ENCODE data around the gene SLC17A7. TPM values are rescaled to one million over a fixed set of nuclear protein-coding genes. Genes with fewer than 3 reads are reported as not detected.

SLC17A7 gene
- total and polyA plus RNA-seq, 9 of the 15 experiments (the other 6 are each of a cell fraction or from before 2014, with no cell fraction given), result 1.1 to 15.7 (median 2.4) TPM

DNA sequence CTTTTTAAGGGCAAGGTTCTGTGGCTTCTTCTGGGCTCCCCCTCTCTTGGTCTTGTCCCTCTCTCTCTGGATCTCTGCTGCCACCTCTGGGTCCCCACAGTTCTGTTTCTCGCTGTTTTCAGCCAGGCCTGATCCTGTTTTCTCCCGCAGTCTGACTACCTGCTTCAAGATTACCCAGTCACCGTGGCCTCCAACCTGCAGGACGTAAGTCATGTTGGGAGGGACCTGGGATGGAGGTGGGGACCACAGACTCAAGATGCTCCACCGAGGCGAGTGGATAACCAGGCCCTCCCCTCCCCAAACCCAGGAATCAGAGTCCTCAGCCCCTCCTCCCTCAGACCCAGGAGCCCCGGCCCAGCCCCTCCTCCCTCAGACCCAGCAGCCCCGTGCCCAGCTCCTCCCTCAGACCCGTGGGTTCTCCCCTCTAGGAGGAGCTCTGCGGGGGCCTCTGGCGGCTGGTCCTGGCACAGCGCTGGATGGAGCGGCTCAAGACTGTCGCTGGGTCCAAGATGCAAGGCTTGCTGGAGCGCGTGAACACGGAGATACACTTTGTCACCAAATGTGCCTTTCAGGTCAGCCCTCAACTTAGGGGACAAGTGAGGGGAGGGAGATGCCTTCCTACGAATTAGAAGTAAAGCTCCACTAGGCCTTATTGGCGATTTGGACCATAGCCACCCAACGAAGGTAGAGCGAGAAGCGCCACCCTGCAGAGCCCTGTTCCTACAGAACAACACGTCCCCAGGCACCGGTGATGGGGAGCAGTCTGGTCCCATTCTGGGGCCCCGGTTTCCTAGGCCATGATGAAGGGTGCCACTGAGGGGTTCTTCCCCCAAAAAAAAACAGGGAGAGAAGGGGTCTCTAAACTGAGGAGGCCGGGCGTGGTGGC is 34.9 kb upstream of the SLC17A7 start:
- Histone ChIP-seq H3K79me2 (ENCODE audit: control insufficient read depth, insufficient read depth, low read length) (no peaks in the 10 kb centered on the region), H3K27ac (ENCODE audit: extremely low read depth, low read depth, low read length) (no peak overlapping the region), H4K20me1 (replicated peaks; ENCODE audit: control insufficient read depth, insufficient read depth, low read length) (no peaks in the 10 kb centered on the region), H3K4me3 (no peak overlapping the region), H3K9me3 (replicated peaks; ENCODE audit: control insufficient read depth, insufficient read depth, low read depth, low read length) (no peaks in the 10 kb centered on the region), H3K9ac (ENCODE audit: insufficient read depth in 1 of 2, low read depth in 2 of 2, low read length in 2 of 2) (no peak overlapping the region; a peak in 1 of 4 replicates), H3K27me3 (ENCODE audit: control insufficient read depth in 2 of 2, insufficient read depth in 2 of 2, low read length in 2 of 2) (no peaks in the 10 kb centered on the region), H3K36me3 (ENCODE audit: control insufficient read depth, insufficient read depth, low read length) (no peaks in the 10 kb centered on the region), H3K4me1 (replicated peaks in 1 of 2; ENCODE audit: control insufficient read depth in 2 of 2, insufficient read depth in 2 of 2, low read length in 2 of 2) (peaks cover 11 to 46% of the 10 kb centered on the region in 2 experiments), H2AFZ (ENCODE audit: low read depth, low read length) (peak overlapping the region; percentile 60), H3K4me2 (ENCODE audit: insufficient read depth, low read length) (peak overlapping the region; percentile 37; the same call in 1 of the 2 replicates), H3K9me1 (ENCODE audit: control insufficient read depth, insufficient read depth, low read length) (no peaks in the 10 kb centered on the region)
- no TSS peak for BruUV-seq (replicated peaks)
- ATAC-seq (peak; percentile 85), DNase-seq (ENCODE audit: extremely low read depth in 1 of 4, low spot score in 3 of 4) (peak; percentile 60 to 76 (median 64)), FAIRE-seq (peak; percentile 78)
- in situ Hi-C loops (cut with MboI), result no loop called here
- intact Hi-C loops (cut with micrococcal nuclease), result no loop called here
- 47% methylated on average over 17 of the region's 27 CpGs for WGBS (ENCODE audit: insufficient coverage, low coverage, missing lambda C conversion rate)
- ChIA-PET POLR2A (interaction anchor here (0.6 to 1.7 kb wide), 6 partner anchors 12 to 145 kb away, joined by 3 to 16 read pairs (median 4); partner anchors contain the start of genes PIH1D1, RPL13A and SLC17A7), CTCF (ENCODE audit: low intra/inter-chr PET ratio) (interaction anchor here (0.6 to 0.9 kb wide), 2 partner anchors 84 to 204 kb away, joined by 4 read pairs; no protein-coding TSS in a partner anchor)
- no peak for TF ChIP-seq C11orf30 (IDR thresholded peaks at IDR 0.05; ENCODE audit: low read depth)
- TF ChIP-seq, protein P1, sequence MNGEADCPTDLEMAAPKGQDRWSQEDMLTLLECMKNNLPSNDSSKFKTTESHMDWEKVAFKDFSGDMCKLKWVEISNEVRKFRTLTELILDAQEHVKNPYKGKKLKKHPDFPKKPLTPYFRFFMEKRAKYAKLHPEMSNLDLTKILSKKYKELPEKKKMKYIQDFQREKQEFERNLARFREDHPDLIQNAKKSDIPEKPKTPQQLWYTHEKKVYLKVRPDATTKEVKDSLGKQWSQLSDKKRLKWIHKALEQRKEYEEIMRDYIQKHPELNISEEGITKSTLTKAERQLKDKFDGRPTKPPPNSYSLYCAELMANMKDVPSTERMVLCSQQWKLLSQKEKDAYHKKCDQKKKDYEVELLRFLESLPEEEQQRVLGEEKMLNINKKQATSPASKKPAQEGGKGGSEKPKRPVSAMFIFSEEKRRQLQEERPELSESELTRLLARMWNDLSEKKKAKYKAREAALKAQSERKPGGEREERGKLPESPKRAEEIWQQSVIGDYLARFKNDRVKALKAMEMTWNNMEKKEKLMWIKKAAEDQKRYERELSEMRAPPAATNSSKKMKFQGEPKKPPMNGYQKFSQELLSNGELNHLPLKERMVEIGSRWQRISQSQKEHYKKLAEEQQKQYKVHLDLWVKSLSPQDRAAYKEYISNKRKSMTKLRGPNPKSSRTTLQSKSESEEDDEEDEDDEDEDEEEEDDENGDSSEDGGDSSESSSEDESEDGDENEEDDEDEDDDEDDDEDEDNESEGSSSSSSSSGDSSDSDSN (IDR thresholded peaks at IDR 0.05; ENCODE audit: borderline replicate concordance in 1 of 2, low read depth in 2 of 2, low read length in 2 of 2), result 0 out of 4 replicates have a peak, but pooled peaks of 1 of the 2 experiments have one; percentile 6
- TF ChIP-seq, protein P2, sequence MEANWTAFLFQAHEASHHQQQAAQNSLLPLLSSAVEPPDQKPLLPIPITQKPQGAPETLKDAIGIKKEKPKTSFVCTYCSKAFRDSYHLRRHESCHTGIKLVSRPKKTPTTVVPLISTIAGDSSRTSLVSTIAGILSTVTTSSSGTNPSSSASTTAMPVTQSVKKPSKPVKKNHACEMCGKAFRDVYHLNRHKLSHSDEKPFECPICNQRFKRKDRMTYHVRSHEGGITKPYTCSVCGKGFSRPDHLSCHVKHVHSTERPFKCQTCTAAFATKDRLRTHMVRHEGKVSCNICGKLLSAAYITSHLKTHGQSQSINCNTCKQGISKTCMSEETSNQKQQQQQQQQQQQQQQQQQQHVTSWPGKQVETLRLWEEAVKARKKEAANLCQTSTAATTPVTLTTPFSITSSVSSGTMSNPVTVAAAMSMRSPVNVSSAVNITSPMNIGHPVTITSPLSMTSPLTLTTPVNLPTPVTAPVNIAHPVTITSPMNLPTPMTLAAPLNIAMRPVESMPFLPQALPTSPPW (CRISPR knock-in tag; IDR thresholded peaks at IDR 0.05), result 0 out of 2 replicates have a peak, but pooled peaks have one; percentile 17
- peak; percentile 43 for TF ChIP-seq SMC3 (conservative IDR thresholded peaks at IDR 0.05; ENCODE audit: insufficient read depth, low read depth, low read length)
- no peak for TF ChIP-seq HMGN3 (IDR thresholded peaks at IDR 0.05; ENCODE audit: borderline replicate concordance, extremely low read depth, insufficient read length, low read depth, low read length)
- TF ChIP-seq SOX6 (IDR thresholded peaks at IDR 0.05), result no peak
- peak; percentile 75 for TF ChIP-seq ZFP36 (IDR thresholded peaks at IDR 0.05; ENCODE audit: low read depth, low read length, partially characterized antibody)
- no peak for TF ChIP-seq ZNF444 (CRISPR knock-in tag; IDR thresholded peaks at IDR 0.05)
- TF ChIP-seq ZNF384 (IDR thresholded peaks at IDR 0.05; ENCODE audit: low read depth, low read length), result no peak
- no peak for TF ChIP-seq ZNF324 (CRISPR knock-in tag; IDR thresholded peaks at IDR 0.05)
- TF ChIP-seq, protein P3, sequence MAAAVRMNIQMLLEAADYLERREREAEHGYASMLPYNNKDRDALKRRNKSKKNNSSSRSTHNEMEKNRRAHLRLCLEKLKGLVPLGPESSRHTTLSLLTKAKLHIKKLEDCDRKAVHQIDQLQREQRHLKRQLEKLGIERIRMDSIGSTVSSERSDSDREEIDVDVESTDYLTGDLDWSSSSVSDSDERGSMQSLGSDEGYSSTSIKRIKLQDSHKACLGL (CRISPR knock-in tag; IDR thresholded peaks at IDR 0.05; ENCODE audit: borderline replicate concordance, poor library complexity, severe bottlenecking), result no peak
- TF ChIP-seq, protein P4, sequence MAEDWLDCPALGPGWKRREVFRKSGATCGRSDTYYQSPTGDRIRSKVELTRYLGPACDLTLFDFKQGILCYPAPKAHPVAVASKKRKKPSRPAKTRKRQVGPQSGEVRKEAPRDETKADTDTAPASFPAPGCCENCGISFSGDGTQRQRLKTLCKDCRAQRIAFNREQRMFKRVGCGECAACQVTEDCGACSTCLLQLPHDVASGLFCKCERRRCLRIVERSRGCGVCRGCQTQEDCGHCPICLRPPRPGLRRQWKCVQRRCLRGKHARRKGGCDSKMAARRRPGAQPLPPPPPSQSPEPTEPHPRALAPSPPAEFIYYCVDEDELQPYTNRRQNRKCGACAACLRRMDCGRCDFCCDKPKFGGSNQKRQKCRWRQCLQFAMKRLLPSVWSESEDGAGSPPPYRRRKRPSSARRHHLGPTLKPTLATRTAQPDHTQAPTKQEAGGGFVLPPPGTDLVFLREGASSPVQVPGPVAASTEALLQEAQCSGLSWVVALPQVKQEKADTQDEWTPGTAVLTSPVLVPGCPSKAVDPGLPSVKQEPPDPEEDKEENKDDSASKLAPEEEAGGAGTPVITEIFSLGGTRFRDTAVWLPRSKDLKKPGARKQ (CRISPR knock-in tag; IDR thresholded peaks at IDR 0.05), result no peak
- TF ChIP-seq ZNF263 (CRISPR knock-in tag; IDR thresholded peaks at IDR 0.05; ENCODE audit: borderline replicate concordance), result peak; percentile 38; the same call in 1 of the 2 replicates
